ENCODE measurements around the gene CACNA1C.

DNA sequence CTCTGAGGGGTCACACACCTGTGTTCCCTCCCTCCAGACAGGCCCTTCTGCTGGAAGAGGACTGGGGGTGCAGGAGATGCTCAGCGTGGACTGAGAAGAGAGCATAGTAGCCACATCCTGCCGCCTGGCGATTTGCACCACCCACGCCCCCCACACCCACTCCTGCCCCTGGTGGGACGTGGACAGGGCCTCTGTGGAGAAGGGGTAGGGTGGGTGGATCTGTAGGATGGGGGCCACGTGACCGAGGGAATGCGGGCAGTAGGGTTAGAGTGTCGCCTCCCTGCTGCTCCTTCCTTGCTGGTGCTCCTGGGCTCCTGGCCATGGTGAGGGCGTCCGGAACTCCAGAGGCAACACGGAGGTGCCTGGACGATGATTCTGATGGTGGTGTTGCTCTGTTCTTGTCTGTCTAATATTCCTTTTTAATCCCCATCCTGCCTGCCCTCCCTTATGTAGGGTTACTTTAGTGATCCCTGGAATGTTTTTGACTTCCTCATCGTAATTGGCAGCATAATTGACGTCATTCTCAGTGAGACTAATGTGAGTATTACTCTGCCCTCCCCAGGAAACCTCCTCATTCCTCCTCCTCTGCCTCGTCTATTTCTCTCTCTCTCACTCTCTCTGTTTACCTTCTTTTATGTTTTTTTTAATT, 580.5 kb downstream of the CACNA1C start:
- TF ChIP-seq GATA3 (IDR thresholded peaks at IDR 0.05; ENCODE audit: low read depth, low read length) (no peak), GATA2 (IDR thresholded peaks at IDR 0.05; ENCODE audit: low read depth, low read length) (no peak)
